ENCODE measurements around the gene SLC5A10. TPM values are rescaled to one million over a fixed set of nuclear protein-coding genes. Genes with fewer than 3 reads are reported as not detected.

Gene SLC5A10
- not detected for total RNA-seq

DNA sequence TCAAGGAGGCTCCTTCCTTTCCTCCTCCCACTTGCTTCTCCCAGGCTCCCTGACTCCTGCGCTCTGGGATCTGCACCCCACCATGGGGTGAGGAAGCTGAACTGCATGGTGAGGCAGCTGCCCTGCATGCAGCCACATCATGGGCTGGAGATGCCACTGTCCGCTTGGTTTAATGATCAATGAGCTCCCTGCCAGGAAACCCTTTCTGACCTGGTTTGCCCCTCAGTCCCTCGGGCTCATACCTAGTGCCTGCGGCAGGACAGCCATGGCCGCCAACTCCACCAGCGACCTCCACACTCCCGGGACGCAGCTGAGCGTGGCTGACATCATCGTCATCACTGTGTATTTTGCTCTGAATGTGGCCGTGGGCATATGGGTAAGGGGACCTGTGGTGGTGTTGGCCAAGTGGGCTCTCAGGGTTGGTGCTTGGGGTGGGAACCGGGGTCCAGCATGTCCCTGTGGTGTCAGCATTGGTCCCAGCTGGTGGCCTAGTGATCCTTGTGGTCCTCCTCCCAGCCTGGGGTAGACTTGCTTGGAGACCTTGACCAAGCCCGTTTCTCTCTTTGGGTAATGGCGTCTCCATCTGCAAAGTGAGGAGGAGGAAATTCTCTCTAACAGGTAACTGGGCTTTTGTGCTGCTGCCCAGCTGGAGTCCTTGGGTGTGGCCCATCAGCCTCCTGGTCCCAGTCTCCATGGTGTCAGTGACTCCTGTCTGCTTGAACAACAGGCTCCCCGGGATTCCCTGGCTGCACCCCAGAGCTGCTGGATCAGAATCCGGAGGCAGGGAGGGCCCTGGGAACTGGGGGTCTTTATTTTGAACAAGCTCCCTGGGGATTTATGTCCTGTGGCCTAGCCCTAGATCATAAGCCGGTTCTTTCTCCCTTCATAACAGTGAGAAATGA, at the start of gene SLC5A10:
Gene SLC5A10 (plus strand): TSS at position 225 of the 902 bp plus-strand sequence. CDS start 41 bp downstream, at position 266.
- no peak for DNase-seq (ENCODE audit: low spot score in 2 of 2)
- no peaks in the 10 kb centered on the region for H3K27me3 ChIP-seq
- no peak for TF ChIP-seq CTCF (IDR thresholded peaks at IDR 0.05)
- H3K9me3 ChIP-seq, result no peaks in the 10 kb centered on the region
- H3K4me3 ChIP-seq, result no peak within 1 kb of the TSS
- no peaks in the 10 kb centered on the region for H3K36me3 ChIP-seq
- no peaks in the 10 kb centered on the region for H3K4me1 ChIP-seq
- intact Hi-C loops (cut with DNase I), result no loop called here
- H3K27ac ChIP-seq, result no peak within 1 kb of the TSS

DNA sequence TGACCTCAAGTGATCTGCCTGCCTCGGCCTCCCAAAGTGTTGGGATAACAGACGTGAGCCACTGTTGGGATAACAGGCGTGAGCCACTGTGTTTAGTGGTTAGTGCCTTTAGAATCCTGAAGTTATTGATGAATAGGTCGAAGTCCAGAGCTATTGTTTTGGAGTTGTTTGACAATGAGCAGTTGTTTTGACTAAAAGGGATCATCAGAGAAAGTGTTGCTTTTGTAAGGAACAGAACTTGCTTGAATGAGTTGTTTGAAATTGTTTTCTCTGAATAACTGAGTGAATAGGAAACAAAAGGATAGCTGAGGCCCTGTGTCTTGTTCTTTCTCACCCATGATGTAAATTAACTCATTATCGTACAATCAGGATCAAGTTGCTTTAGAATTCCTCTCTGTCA, 47.5 kb upstream of the SLC5A10 start:
- Histone ChIP-seq H3K27ac (no peak overlapping the region), H3K4me3 (no peak overlapping the region), H3K9me3 (no peaks in the 10 kb centered on the region), H3K4me1 (no peaks in the 10 kb centered on the region), H3K36me3 (peaks cover 23 to 47% of the 10 kb centered on the region in 2 donors), H3K27me3 (no peaks in the 10 kb centered on the region)
- intact Hi-C loops (cut with DNase I), result no loop called here
- TF ChIP-seq CTCF (IDR thresholded peaks at IDR 0.05), result no peak
- no peak for DNase-seq (ENCODE audit: low spot score in 2 of 2)

- Histone ChIP-seq H3K4me1 (no peaks in the 10 kb centered on the region), H3K27me3 (no peaks in the 10 kb centered on the region), H3K36me3 (peaks cover 26 to 53% of the 10 kb centered on the region in 2 donors), H3K9me3 (no peaks in the 10 kb centered on the region), H3K27ac (no peak overlapping the region), H3K4me3 (no peak overlapping the region)
- intact Hi-C loops (cut with DNase I), result no loop called here
- DNase-seq (ENCODE audit: low spot score in 2 of 2), result no peak
- no peak for TF ChIP-seq CTCF (IDR thresholded peaks at IDR 0.05)
These were observed 46.7 kb upstream of the SLC5A10 start for GRCh38 chr17:18905226-18905625.

DNA sequence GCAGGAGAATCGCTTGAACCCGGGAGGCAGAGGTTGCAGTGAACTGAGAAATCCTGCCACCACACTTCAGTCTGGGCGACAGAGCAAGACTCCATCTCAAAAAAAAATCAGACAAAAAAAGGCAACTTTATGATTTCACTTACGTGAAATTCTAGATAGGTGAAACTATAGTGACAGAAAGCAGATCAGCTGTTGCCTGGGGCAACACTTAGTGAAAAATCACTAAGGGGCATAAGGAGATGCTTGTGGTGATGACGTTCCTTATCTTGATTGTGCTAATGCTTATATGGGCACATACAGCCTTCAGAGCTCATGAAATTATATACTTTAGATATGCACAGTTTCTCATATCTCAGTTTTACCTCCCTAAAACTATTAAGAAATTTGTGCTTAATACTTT, 41.6 kb upstream of the SLC5A10 start:
- Histone ChIP-seq H3K27ac (no peak overlapping the region), H3K27me3 (no peaks in the 10 kb centered on the region), H3K36me3 (peaks cover 37 to 43% of the 10 kb centered on the region in 2 donors), H3K9me3 (no peaks in the 10 kb centered on the region), H3K4me1 (no peaks in the 10 kb centered on the region), H3K4me3 (no peak overlapping the region)
- no peak for DNase-seq (ENCODE audit: low spot score in 2 of 2)
- intact Hi-C loops (cut with DNase I), result no loop called here
- no peak for TF ChIP-seq CTCF (IDR thresholded peaks at IDR 0.05)

DNA sequence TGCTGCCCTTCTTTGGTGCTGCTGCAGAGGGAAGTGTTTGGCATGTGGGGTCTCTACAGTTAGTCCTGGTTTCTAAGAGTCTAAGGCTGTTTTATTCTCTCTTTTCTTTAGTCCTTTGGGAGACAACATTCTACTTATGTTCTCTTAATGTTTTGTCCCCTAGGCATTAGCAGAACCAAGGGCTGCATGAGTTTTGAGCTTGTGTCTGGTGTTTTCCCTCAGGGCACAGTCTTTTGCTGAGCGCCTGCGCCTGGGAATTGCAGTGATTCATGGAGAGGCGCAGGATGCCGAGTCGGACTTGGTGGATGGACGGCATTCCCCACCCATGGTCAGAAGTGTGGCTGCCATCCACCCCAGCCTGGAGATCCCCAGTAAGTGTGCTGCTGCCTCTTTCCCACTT, 41.1 kb upstream of the SLC5A10 start:
- Histone ChIP-seq H3K4me1 (no peaks in the 10 kb centered on the region), H3K27ac (no peak overlapping the region), H3K27me3 (no peaks in the 10 kb centered on the region), H3K9me3 (no peaks in the 10 kb centered on the region), H3K36me3 (peaks cover 34 to 43% of the 10 kb centered on the region in 2 donors), H3K4me3 (no peak overlapping the region)
- TF ChIP-seq CTCF (IDR thresholded peaks at IDR 0.05), result no peak
- intact Hi-C loops (cut with DNase I), result no loop called here
- no peak for DNase-seq (ENCODE audit: low spot score in 2 of 2)

Measured in ascending aorta (tissue), 2 donors.